HG02885 (cell line): ENCODE data around the gene PLA2G2D.
"Not testable (repeated sequence)": the region's sequence is repeated elsewhere in the genome, so short reads cannot be mapped to it uniquely, and the experiment has no call there.

Source experiments
- ATAC-seq: cut with Tn5 transposase; IDR thresholded peaks from one replicate; pipeline ENCODE4 v1.9.1; 2021; ENCODE audit warnings: mild to moderate bottlenecking; ENCODE audit not compliant: unreplicated experiment, poor library complexity

The PLA2G2D gene

DNA sequence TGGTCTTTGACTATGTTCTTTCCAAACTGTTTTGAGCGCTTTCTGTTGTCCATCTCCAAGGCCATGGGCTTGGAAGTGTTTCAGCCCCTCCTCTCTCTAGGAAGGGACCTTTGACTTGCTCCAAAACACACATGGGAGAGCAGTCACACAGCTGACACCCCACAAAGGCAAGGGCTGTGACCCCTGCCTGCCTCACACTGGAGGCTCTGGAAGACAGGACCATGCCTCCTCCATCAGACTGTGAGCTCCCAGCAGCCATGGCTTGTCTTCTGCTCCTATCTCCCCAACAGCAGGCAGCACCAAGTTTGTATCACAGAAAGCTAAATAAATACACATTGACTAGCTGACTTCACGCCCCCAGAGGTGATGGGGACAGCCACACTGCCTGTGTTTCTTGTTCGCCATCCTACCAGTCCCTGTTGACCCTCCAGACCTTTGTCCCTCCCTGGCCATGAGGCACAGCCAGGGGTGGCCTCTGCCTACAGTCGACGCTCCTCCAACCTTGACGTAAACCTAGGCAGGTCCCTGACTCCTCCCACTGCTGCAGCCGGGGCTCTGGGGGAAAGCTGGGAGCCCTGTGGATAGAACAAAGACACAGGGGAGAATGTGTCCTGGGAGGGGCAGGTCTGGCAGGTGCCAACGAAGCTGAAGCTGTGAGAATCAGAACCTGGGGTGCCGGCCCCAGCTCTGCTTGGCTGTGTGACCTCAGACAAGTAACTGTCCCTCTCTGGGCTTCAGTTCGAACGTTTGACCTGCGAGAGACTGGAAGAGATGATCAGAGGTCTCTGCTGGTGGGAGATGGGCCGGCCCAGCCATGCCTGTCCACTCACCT lies 24.6 kb upstream of the PLA2G2D start:
- no peak for ATAC-seq

DNA sequence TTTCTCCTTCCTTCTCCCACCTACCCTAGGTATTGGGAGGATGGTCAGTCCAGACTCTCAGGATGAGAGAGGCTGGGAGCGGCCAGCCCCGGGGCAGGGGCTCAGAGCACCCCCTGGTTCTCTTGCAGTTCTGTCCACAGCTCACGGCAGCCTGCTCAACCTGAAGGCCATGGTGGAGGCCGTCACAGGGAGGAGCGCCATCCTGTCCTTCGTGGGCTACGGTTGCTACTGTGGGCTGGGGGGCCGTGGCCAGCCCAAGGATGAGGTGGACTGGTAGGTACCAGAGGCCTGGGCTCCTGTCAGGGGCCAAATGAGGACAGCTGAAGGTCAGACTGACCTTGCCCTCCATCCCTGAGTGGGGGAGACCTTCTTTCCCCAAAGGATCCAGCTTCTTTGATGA lies 24.0 kb upstream of the PLA2G2D start:
- ATAC-seq: no peak

DNA sequence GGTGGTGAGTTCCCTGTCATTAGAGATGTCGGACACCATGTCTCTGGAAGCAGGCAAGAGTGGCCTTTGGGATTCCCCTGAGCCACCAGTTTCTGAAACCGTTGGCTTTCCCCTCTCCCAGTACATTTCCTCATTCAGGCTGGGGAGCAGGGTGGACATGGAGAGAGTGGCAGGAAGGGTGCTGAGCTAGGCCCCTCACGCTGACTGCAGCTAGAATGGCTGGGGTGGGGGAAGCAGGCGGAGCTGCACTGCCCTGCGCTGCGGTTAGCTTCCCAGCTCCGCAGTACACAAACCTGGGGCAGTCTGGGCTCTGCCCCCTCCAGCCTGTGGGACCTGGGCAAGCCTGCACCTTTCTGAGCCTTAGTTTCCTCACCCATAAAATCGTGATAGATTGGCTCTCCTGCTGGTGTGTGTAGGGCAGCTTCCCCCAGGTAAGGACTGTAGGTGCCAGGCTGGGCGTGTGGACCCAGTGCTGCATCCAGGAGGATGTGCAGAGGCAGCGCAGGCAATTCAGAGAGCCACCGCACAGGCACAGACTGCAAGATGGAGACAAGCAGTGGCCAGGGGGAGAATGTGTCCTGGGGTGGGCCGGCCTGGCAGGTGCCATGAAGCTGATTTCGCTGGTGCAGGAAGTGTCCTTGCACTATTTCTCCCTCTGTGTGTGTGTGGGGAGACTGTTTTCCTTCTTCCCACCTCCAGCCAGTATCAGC lies 22.8 kb upstream of the PLA2G2D start:
- no peak for ATAC-seq

DNA sequence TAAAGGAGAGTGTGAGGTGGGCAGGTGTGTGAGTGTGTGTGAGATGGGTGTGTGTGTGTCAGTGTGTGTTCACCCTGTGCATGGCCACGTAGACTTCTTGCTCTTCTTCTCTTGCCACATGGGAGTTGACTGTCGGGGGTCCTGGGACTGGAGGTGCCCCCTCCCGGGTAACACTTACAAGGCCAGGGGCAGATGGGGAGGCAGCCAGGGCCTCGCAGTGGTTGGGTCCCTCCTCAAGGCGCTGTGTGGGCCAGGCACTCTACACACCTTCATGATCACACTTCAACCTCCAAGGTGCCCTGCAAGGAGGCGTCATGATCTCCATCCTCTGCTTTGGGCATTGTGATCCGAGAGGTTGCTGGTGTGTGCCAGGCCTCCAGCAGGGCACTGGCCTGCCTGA lies 22.1 kb upstream of the PLA2G2D start:
- no peak for ATAC-seq

DNA sequence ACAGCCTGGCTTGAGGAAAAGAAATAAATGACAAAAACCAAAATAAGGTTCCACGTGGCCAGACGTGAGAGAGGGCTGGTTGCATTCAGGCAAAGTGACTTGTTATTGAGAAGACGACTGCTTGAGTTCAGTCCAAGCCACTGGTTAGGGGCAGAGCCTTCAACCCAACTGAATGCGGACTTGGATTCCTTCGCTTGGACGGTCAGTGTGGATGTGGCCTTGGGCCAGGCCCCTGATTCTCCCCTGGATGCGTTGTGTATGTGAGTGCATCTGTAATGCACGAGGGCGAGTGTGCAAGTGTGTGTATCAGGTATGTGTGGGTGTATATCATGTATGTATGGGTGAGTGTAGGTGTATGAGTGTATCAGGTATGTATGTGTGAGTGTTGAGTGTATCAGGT lies 21.7 kb upstream of the PLA2G2D start:
- no peak for ATAC-seq

DNA sequence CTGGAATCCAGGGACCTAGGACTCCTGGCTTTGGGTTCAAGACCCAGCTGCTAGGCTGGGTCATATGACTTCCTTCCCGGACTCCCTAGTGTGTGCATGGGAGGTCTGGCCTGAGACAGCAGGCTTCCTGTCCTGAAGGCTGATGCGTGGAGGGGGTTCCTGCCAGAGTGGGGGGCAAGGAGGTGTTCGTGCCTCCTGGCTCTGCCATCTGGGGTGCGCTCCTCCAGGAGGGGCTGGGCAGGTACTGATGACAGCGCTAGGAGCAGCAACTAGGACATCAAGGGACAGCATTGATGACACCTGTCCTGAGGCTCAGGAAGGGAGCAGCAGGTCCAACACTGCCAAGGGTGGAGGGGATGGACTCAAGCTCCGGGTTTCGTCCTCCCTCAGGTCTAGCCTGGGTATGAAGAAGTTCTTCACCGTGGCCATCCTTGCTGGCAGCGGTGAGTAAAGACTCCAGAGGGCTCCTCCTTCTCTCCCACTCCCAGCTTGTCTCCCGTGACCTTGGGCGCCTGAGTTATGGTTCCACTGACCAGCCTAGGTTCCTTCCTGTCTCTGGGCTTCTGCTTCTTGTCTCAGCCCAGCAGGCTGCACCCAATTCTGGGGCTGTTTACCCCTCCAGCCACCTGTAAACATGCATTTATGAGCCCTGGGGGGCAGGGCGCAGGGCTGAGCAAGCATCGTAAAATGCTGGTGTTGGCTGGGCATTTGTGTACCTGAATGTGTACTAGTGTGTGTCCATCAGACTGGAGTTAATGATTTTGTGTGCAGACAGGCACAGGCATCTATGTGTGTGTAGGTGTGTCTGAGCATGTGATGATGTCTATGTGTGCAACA lies 20.7 kb upstream of the PLA2G2D start:
- no peak for ATAC-seq

DNA sequence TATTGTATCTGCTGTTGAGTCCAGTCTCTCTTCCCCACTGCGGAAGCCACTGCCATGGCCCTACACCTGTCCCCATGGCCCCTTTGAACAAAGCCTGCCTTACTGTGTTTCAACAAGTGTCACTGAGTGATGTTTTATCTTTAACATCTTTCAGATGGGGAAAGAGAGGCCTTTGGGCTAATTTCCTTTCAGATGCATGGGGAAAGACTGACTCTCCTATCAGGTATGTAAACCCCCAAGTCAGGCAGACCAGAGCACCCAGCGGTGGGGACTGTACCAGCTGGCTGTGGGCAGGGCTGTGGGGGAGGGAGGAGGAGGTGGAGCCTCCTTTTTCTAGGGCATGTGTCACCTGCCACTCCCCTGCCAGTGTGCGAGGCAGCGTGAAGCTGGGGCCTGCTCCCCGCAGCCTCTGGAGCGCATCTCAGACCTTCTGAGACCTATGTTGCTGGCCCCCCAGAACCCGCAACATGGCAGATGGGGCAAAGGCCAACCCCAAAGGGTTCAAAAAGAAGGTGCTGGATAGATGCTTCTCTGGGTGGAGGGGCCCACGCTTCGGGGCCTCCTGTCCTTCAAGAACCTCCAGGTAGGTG lies 19.7 kb upstream of the PLA2G2D start, which contains the start of gene PLA2G2F:
Gene PLA2G2F (plus strand): TSS at position 363 of the 590 bp plus-strand sequence. CDS start 105 bp downstream, at position 468.
- no peak for ATAC-seq

DNA sequence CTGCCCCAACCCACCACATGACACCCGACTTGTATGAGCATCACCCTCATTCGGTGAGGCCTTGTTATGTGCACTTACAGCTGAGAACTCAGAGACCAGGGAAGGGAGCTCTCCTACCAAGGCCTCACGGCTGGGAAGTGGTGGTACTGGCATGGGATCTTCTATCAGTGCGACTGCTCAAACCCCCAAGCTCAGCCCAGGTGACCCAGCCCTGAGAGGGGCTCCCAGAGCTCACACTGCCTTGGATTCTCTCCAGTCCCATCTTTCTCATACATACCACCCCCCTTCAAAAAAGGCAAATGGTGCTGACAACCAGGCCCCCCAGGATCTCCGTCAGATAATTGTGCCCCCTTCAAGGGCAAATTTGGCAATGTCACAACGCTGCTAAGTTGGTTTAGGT lies 19.0 kb upstream of the PLA2G2D start:
- ATAC-seq: no peak

DNA sequence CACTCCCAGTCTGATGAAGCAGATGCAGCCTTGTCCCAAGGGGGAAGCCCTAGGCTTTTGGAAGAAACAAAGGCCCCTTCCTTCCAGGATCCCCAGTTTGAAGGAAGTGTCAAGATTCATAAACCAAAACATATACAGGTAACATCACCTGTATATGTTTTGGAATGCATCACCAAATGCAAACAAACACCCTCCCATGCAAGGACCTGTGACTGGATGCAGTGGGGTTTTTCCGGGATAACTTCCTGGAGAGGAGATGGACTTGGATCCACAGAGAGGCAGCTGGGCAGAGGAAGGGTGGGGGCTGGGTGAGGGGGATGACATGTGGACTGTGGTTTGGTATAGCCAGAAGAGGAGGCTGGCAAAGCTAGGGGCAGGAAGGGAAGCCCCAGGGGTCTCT lies 18.3 kb upstream of the PLA2G2D start:
- ATAC-seq: no peak

DNA sequence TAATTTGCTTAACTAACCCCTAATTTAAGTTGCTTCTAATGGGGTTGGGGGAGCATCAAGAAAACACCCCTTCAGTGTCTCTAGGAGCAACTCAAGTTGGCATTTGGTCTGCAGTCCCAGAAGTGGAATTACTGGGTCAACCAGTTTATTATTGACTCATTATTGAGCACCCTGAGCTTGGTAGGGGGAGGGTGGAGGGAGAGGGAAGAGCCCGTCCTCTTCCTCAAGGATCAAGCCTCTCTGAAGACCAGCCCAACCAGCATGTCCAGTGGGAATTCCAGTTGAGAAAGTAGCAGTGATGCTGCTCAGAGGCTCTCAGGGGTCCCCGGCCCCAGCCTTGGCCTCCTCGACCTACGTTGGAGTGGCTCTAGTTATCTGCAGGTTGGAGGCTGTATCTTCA lies 17.7 kb upstream of the PLA2G2D start:
- no peak for ATAC-seq

DNA sequence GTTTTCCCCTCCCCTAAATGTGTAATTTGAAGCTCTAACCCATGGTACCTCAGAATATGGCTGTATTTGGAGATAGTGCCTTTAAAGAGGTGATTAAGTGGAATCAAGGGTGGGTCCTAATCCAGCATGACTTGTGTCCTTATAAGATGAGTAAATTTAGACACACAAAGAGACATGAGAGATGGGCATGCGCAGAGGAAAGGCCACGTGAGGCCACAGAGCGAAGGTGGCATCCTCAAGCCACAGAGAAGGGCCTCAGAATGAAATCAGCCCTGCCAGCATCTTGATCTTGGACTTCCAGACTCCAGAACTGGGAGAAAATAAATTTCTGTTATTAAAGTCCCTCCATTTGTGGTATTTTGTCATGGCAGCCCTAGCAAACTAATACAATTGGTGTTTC lies 16.9 kb upstream of the PLA2G2D start:
- no peak for ATAC-seq

DNA sequence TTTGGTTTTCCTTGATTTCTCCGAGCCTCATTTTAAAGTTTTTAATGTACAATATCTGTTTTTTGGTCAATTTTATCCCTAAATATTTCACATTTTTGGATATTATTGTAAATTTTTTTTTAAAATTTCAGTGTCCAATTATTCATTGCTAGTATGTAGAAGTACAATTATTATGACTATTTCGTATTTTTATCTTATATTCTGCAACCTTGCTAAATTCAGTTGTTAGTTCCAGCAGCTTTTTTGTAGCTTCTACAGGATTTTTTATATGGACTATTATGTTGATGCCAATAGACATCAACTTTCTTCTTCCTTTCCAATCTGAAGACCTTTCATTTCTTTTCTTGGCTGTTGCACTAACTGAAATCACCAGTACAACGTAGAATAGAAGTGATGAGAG lies 15.7 kb upstream of the PLA2G2D start:
- ATAC-seq: no peak

DNA sequence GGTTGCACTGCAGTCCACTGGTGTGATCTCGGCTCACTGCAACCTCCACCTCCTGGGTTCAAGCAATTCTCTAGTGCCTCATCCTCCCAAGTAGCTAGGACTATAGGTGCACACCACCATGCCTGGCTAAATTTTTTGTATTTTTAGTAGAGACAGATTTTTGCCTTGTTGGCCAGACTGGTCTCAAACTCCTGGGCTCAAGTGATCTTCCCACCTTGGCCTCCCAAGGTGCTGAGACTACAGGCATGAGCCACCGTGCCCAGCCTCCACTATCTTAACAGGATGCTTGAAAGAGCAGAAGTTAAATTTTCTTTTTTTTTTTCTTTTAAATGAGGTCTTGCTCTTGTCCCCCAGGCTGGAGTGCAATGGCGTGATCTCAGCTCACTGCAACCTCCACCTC lies 11.2 kb upstream of the PLA2G2D start:
- ATAC-seq: not testable (repeated sequence)

DNA sequence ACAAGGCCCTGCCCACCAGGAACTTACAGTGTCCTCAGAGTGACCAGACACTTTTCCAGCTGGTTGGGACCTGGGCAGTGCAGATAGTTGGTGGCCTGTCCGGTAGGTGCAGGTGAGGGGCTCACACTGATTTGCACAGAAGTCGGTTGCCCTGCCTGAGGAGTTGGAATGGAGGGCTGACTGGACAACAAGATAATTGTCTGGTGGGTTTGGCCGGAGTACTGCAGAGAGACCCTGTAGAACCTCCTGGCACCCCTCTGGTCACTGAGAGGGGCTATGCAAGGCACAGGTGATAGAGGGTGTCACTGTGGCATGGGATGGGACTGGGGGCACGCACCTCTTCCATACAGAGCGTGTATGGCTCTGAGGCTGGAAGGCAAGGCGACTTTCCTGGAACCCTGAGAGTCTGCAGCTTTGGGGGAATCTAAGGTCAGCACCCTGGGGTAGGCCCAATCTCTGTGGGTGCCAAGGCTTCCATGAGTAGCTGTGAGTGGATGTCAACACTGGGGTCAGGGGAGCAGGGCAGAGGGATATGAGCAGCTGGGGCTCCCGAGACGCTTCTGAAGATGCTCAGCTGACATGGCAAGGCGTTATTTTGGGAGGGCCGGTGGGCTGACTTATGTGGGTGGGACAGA lies 7.6 kb upstream of the PLA2G2D start:
- no peak for ATAC-seq

DNA sequence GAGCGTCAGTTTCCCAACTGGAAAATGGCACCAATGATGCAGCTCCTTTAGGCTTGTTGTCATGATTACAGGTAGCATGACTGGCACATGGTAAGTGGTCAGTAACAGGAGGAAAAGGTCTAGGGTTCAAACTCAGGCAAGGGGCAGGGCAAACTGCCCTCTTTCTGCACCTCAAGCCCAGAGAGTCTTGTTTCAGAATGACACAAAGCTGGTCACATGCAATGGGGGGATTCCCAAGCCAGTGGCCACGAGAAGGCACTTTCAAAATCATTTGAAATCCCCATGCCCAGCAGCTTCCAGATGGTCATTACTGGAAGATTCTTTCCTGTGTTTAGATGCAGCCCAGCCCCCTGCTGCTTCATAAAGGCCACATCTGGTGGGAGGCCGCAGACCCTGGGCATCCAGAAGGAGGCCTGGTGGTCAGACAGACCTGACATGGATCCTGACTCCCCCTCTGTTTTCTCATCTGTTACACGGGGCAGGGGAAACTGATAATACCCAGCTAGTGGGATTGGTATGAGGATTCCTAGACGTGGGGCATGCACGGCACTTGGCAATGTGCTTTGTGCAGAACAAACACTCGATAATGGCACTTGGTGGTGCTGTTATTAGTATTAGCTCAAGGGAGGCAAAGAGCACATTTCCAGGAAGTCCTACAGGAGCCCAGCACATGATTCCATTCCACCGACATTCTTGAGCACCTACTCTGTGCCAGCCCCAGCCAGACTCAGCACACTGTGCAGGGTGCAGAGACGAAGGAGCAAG lies 6.9 kb upstream of the PLA2G2D start:
- no peak for ATAC-seq

DNA sequence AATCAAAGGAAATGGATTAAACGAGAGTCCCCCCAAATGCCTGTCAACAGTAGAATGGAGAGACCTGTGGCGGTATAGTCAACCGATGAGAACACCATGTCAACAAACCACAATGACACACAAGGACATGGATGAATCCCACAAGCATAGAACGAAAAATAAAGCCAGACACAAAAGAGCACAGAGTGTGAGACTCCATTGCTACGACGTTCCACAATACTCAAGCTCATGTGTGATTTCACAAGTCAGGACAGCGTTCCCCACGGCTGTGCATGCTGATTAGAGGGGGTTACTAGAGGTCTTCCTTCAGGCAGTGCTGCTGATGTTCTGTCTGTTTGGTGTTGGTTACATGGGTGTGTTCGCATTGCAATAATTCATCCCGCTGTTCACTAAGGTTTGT lies 5.8 kb upstream of the PLA2G2D start:
- ATAC-seq: no peak

DNA sequence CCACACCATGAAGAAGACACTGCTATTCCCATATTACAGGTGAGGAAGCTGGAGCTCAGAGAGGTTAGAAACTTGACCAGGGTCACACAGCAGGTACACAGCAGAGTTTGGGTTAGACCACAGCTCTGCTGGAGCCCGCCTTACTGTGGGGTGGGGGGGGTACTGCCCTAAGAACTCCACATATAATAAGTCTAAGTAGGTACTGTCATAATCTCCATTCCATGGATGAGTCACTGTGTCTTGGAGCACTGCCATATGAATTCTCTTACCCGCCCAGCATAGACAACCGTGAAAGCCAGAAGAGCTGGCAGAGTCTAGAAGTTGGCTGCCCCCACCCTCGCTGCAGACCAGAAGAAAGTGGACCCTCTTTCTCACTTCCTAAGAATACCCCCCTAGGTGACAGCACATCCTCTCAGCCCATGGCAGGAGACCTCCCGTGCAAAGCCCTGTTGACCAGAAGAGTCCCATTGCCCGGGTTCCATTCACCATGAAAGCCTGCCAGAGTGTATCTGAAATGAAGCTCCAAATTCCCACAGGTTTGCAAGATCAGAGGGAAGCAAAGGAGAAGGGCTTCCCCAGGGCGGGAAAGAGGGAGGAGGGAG lies 5.2 kb upstream of the PLA2G2D start:
- ATAC-seq: no peak

DNA sequence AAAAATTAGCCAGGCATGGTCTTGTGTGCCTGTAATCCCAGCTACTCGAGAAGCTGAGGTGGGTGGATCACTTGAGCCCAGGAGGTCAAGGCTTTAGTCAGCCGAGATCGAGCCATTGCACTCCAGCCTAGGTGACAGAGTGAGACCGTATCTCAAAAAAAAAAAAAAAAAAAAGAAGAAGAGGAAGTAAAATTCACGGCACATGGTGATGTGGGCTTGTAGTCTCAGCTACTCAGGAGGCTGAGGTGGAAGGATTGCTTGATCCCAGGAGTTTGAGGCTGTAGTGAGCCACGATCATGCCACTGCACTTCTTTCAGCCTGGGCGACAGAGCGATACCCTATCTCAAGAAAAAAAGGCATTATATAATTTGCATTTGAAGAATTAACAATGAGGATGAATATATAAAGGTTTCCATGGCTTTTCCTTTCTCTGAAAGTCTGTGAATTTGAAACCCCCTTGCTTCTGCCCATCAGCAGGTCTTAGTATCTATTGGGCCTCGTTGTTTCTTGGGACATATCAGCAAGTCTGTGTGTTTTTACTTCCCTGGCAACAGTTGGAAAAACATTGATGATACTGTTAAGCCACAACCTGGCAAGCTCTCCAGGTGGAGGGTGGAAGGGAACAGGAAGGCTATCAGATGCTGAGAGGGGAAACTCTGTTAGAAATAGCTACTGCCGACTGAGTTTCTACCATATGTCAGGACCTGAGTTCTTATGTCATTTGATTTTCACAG lies 4.6 kb upstream of the PLA2G2D start:
- ATAC-seq: no peak
